ENCODE data around the gene AP3M1. TPM values are rescaled to one million over a fixed set of nuclear protein-coding genes. Genes with fewer than 3 reads are reported as not detected.

The AP3M1 gene
- total and polyA plus RNA-seq, 5 experiments from 2014 or later = 24.7 to 40.2 (median 36.0) TPM

- DNase-seq = no peak
- POLR2A ChIA-PET = interaction anchor here (0.5 to 0.6 kb wide), 3 partner anchors 65 to 786 kb away, joined by 3 to 5 read pairs (median 3); no protein-coding TSS in a partner anchor
- Mint-ChIP-seq H3K36me3 (peaks cover 6 to 91% (median 22%) of the 10 kb centered on the region in 3 donors), H3K9me3 (no peaks in the 10 kb centered on the region), H3K27me3 (no peaks in the 10 kb centered on the region), H3K4me1 (no peaks in the 10 kb centered on the region), H3K27ac (peak overlapping the region in 4 of 10 donors; percentile 5 to 38 (median 24)), H3K4me3 (no peak overlapping the region)
- no peak for ATAC-seq
These were observed 43.2 kb downstream of the AP3M1 start for GRCh38 chr10:74107391-74107790.

- Mint-ChIP-seq H3K9me3 (no peaks in the 10 kb centered on the region), H3K27ac (no peak overlapping the region), H3K4me1 (no peaks in the 10 kb centered on the region), H3K27me3 (no peaks in the 10 kb centered on the region), H3K36me3 (peaks cover 6 to 85% (median 22%) of the 10 kb centered on the region in 3 donors), H3K4me3 (no peak overlapping the region)
- POLR2A ChIA-PET = no interaction called here
- no peak for ATAC-seq
- no peak for DNase-seq
These were observed 45.6 kb downstream of the AP3M1 start for GRCh38 chr10:74104996-74105395.

DNA sequence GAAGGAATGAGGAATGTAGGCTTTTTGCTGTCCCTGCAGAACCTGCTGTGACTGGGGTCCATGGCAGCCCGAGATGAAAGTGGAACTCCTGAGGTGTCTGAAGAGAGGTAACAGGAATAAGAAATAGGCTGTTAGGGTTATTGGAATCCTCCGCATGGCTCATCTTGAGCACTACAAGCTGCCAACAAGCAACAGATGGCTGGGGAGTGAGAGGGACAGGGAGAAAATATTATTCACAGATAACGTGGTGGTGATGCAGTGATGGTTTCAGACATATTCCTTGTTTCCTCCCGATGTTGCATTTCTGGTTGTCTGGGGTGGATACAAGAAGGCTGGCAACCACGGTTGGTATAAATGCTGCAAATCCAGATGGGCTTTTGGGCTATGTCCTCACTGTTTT is 46.1 kb downstream of the AP3M1 start:
- POLR2A ChIA-PET = no interaction called here
- Mint-ChIP-seq H3K4me1 (peaks cover 0 to 2% (median 0%) of the 10 kb centered on the region in 4 donors), H3K36me3 (peaks cover 3 to 83% (median 25%) of the 10 kb centered on the region in 3 donors), H3K27me3 (no peaks in the 10 kb centered on the region), H3K4me3 (no peak overlapping the region), H3K9me3 (no peaks in the 10 kb centered on the region), H3K27ac (no peak overlapping the region)
- DNase-seq (no peak), ATAC-seq (no peak)

DNA sequence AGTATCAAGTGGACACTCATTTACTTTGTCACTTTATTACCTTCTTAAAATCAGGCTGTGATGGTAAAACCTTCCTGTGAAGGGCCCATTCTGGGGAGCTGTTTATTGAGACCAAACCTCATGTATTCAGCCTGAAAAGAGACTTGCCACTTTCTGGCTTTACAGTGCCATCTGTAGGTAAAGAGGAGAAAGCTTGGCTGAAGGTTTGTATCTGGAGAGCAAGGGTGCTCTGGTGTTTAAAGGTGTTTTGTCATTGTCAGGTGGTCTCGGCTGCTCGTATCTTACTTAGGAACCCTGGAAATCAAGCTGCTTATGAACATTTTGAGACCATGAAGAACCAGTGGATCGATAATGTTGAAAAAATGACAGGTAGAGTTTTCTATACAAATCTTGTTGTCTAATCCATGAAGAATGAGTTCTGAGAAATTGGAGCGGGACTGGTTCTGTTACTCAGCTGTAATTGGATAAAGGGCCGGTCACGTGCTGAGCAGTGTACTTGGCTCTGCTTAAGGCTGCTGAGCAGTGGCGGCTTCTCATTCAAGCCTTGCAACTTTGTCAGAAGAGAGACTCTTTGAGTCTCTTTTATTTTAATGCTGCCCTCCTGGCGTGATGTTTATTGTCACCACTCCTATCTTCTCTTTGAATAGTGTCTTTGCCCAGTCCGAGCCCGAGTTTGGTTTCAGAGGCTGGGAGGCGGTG is 46.9 kb downstream of the AP3M1 start:
- Mint-ChIP-seq H3K27ac (peak overlapping the region in 2 of 10 donors; percentile 11 to 18), H3K27me3 (no peaks in the 10 kb centered on the region), H3K4me1 (peaks cover 0 to 3% (median 0%) of the 10 kb centered on the region in 4 donors), H3K9me3 (no peaks in the 10 kb centered on the region), H3K36me3 (peaks cover 0 to 82% (median 19%) of the 10 kb centered on the region in 3 donors), H3K4me3 (no peak overlapping the region)
- POLR2A ChIA-PET = no interaction called here
- DNase-seq = no peak
- ATAC-seq = no peak

- H3K27me3 Mint-ChIP-seq = no peaks in the 10 kb centered on the region
- ATAC-seq = no peak
- H3K4me1 Mint-ChIP-seq = peaks cover 0 to 7% (median 2%) of the 10 kb centered on the region in 4 donors
These were observed 50.8 kb downstream of the AP3M1 start for GRCh38 chr10:74099836-74100235.

DNA sequence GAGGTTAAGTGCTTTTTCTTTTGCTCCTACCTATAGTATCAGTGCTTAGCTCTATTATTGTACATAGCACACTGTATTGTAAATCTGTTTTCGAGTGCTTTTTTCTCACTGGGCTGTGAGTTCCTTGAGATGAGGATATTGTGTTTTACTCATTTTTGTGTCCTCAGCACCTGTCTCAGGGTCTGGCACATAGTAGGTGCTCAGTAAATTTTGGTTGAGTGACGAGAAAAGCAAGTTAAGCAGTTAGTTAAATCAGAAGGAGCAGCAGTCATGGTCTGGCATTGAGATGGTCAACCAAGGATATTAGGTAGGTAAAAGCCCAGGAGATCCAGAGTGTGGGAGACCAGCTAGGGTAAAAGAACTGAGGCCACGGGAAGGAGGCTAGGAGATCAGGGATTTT is 51.2 kb downstream of the AP3M1 start:
- no peaks in the 10 kb centered on the region for H3K27me3 Mint-ChIP-seq
- H3K9me3 Mint-ChIP-seq = no peaks in the 10 kb centered on the region
- peaks cover 15 to 73% (median 23%) of the 10 kb centered on the region in 3 donors for H3K36me3 Mint-ChIP-seq
- no peak overlapping the region for H3K4me3 Mint-ChIP-seq
- DNase-seq (no peak), ATAC-seq (no peak)
- H3K27ac Mint-ChIP-seq = peak overlapping the region in 5 of 10 donors; percentile 4 to 53 (median 42)
- H3K4me1 Mint-ChIP-seq = peaks cover 0 to 7% (median 2%) of the 10 kb centered on the region in 4 donors
- POLR2A ChIA-PET = no interaction called here

More at GRCh38 chr10:74099836-74100235, 50.8 kb downstream of the AP3M1 start:
- no peak overlapping the region for H3K4me3 Mint-ChIP-seq
- H3K9me3 Mint-ChIP-seq = no peaks in the 10 kb centered on the region
- POLR2A ChIA-PET = no interaction called here
- H3K27ac Mint-ChIP-seq = peak overlapping the region in 3 of 10 donors; percentile 12 to 45 (median 42)
- no peak for DNase-seq
- peaks cover 15 to 73% (median 25%) of the 10 kb centered on the region in 3 donors for H3K36me3 Mint-ChIP-seq

DNA sequence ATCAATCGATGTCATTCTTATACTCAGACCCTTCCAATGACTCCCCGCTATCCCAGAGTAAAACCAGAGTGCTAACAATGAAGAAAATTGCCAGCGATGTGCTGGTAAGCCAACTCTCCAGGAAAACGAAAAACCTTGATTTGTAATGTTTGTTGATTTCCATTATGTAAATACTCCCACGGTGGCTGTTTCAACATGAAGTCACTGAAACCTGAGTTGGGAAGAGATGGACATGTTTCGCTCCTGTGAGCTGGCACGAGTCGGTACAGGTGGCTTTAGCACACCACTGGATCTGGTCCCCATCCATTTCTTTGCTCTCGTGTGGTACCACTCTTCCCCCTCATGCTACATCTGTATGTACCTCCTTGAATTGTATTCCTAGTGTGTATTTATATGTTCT is 52.9 kb downstream of the AP3M1 start:
- Mint-ChIP-seq H3K27me3 (no peaks in the 10 kb centered on the region), H3K4me1 (peaks cover 0 to 7% (median 2%) of the 10 kb centered on the region in 4 donors), H3K9me3 (no peaks in the 10 kb centered on the region), H3K36me3 (peaks cover 15 to 64% (median 19%) of the 10 kb centered on the region in 3 donors), H3K4me3 (no peak overlapping the region), H3K27ac (peak overlapping the region in 1 of 10 donors; percentile 31)
- ATAC-seq = no peak
- POLR2A ChIA-PET = no interaction called here
- no peak for DNase-seq

DNA sequence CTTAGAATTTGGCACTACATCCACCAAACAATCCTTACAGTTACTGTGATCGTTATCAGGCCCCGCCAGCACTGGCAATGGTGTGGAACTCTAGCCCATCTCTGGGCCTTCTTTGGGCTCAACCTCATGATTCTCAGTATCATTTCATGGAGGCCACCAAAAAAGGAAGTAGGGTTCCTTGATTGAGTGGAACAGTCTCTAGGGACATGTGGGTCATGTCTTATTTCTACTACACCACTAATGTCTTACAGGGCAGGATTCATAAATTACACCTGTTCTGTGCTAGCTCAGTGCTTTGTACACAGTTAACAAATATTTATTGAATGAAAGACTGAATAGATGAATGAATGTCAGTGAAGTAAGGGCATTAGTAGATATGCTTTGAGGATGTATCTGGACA is 53.9 kb downstream of the AP3M1 start:
- peaks cover 0 to 7% (median 2%) of the 10 kb centered on the region in 4 donors for H3K4me1 Mint-ChIP-seq
- H3K27me3 Mint-ChIP-seq = no peaks in the 10 kb centered on the region
- H3K9me3 Mint-ChIP-seq = no peaks in the 10 kb centered on the region
- no peak for ATAC-seq
- no peak for DNase-seq
- POLR2A ChIA-PET = interaction anchor here (0.7 kb wide), 1 partner anchor 1027 kb away, joined by 3 read pairs; no protein-coding TSS in a partner anchor
- H3K27ac Mint-ChIP-seq = no peak overlapping the region
- H3K4me3 Mint-ChIP-seq = no peak overlapping the region
- peaks cover 15 to 61% (median 19%) of the 10 kb centered on the region in 3 donors for H3K36me3 Mint-ChIP-seq

DNA sequence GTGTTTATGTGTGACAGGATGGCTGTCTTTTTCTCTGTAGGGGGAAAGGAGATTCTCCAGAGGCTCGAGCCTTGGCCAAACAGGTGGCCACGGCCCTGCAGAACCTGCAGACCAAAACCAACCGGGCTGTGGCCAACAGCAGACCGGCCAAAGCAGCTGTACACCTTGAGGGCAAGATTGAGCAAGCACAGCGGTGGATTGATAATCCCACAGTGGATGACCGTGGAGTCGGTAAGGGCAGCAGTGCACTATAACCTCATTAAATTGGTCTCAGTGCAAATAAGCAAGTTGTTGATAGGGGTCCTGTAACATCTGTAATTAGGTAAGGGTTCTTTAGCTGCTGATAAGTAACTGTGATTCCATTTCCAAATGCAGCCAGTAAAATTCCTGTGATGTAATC is 56.4 kb downstream of the AP3M1 start:
- no peak for DNase-seq
- Mint-ChIP-seq H3K36me3 (peaks cover 15 to 64% (median 21%) of the 10 kb centered on the region in 3 donors), H3K4me1 (peaks cover 0 to 7% (median under 1%) of the 10 kb centered on the region in 4 donors), H3K27me3 (no peaks in the 10 kb centered on the region), H3K27ac (no peak overlapping the region), H3K4me3 (no peak overlapping the region), H3K9me3 (no peaks in the 10 kb centered on the region)
- no peak for ATAC-seq
- POLR2A ChIA-PET = no interaction called here

DNA sequence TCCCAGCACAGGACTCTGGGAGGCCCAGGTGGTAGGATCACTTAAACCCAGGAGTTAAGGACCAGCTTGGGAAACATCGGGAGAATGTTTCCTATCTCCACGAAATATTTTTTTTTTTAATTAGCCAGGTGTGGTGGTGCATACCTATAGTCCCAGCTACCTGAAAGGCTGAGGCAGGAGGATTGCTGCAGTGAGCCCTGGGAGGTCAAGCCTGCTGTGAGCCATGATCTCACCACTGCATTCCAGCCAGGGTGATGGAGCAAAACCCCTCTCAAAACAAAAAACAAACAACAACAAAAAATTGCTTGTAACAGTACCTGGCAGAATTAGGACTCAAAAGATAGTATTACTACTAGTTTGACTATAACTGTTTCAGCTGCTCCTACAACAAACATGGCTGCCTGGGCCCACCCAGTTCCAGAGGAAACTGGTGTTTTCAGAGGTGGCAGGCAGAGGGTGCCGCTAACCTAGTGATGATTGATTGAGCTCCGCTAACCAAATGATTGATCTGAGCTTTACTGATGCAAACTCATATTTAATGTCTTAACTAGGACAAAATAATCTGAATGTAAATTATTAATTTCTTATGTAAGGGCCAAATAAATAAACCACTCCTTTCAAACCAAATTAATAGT is 57.0 kb downstream of the AP3M1 start:
- POLR2A ChIA-PET = no interaction called here

GRCh38 chr10:74092372-74092771 is 58.3 kb downstream of the AP3M1 start:
- H3K27me3 Mint-ChIP-seq = no peaks in the 10 kb centered on the region
- POLR2A ChIA-PET = no interaction called here

More for the DNA sequence above, 57.0 kb downstream of the AP3M1 start:
- no peak for ATAC-seq
- peaks cover 15 to 64% (median 21%) of the 10 kb centered on the region in 3 donors for H3K36me3 Mint-ChIP-seq
- peaks cover 0 to 7% (median 0%) of the 10 kb centered on the region in 4 donors for H3K4me1 Mint-ChIP-seq
- H3K27ac Mint-ChIP-seq = no peak overlapping the region
- no peaks in the 10 kb centered on the region for H3K27me3 Mint-ChIP-seq
- no peak for DNase-seq
- no peak overlapping the region for H3K4me3 Mint-ChIP-seq
- no peaks in the 10 kb centered on the region for H3K9me3 Mint-ChIP-seq

GRCh38 chr10:74088722-74089121 is 61.9 kb downstream of the AP3M1 start:
- Mint-ChIP-seq H3K27ac (no peak overlapping the region), H3K36me3 (peaks cover 0 to 46% (median 9%) of the 10 kb centered on the region in 3 donors), H3K27me3 (no peaks in the 10 kb centered on the region), H3K9me3 (no peaks in the 10 kb centered on the region), H3K4me3 (no peak overlapping the region), H3K4me1 (peaks cover 0 to 3% (median 0%) of the 10 kb centered on the region in 4 donors)
- DNase-seq = no peak
- no peak for ATAC-seq
- POLR2A ChIA-PET = no interaction called here

More at GRCh38 chr10:74092372-74092771, 58.3 kb downstream of the AP3M1 start:
- H3K4me1 Mint-ChIP-seq = peaks cover 0 to 7% (median 0%) of the 10 kb centered on the region in 4 donors
- H3K36me3 Mint-ChIP-seq = peaks cover 7 to 58% (median 17%) of the 10 kb centered on the region in 3 donors
- no peak overlapping the region for H3K4me3 Mint-ChIP-seq
- ATAC-seq = no peak
- DNase-seq = no peak
- H3K27ac Mint-ChIP-seq = no peak overlapping the region
- H3K9me3 Mint-ChIP-seq = no peaks in the 10 kb centered on the region

- Mint-ChIP-seq H3K9me3 (no peaks in the 10 kb centered on the region), H3K4me1 (peaks cover 0 to 4% (median 1%) of the 10 kb centered on the region in 4 donors), H3K27ac (no peak overlapping the region), H3K36me3 (peaks cover 0 to 48% (median 12%) of the 10 kb centered on the region in 3 donors), H3K4me3 (no peak overlapping the region), H3K27me3 (no peaks in the 10 kb centered on the region)
- ATAC-seq (no peak), DNase-seq (no peak)
- POLR2A ChIA-PET = no interaction called here
These were observed 64.3 kb downstream of the AP3M1 start for GRCh38 chr10:74086317-74086716.
